AG09319 (cell line): ENCODE data around the gene TRAPPC6A.

Source experiments
- DNase-seq: peaks from one replicate; pipeline ENCODE4 v3.0.0-alpha.2; 2010; ENCODE audit warnings: low read depth; ENCODE audit errors: extremely low read depth
- CTCF ChIP-seq: IDR thresholded peaks from 2 replicates; pipeline ENCODE4 v1.5.1; 2011; ENCODE audit warnings: low read depth, mild to moderate bottlenecking, inconsistent platforms, low read length, moderate library complexity

Gene TRAPPC6A

GRCh38 chr19:45117167-45117594 is 60.9 kb downstream of the TRAPPC6A start:
- DNase-seq = no peak
- TF ChIP-seq CTCF = no peak

- no peak for DNase-seq
- no peak for TF ChIP-seq CTCF
Observed at GRCh38 chr19:45115809-45116615, 62.0 kb downstream of the TRAPPC6A start.

GRCh38 chr19:45114116-45114515 is 63.9 kb downstream of the TRAPPC6A start:
- DNase-seq = no peak
- no peak for TF ChIP-seq CTCF

- no peak for TF ChIP-seq CTCF
- no peak for DNase-seq
Observed at GRCh38 chr19:45113628-45114027, 64.4 kb downstream of the TRAPPC6A start.
